ENCODE measurements around the gene SIPA1. TPM values are rescaled to one million over a fixed set of nuclear protein-coding genes. Genes with fewer than 3 reads are reported as not detected.

Gene SIPA1
- total and polyA plus RNA-seq, 9 of the 15 experiments (the other 6 are each of a cell fraction or from before 2014, with no cell fraction given) = 0.25 to 85.8 (median 16.8) TPM

GRCh38 chr11:65604258-65604657 is 33.6 kb upstream of the SIPA1 start (continued):
- TF ChIP-seq CREB5 (CRISPR knock-in tag; IDR thresholded peaks at IDR 0.05) = no peak

- CTCF ChIA-PET (ENCODE audit: low intra/inter-chr PET ratio) = no interaction called here
- no peak overlapping the region for H3K27ac ChIP-seq (ENCODE audit: extremely low read depth, low read depth, low read length)
- H2AFZ ChIP-seq (ENCODE audit: low read depth, low read length) = no peak overlapping the region
- H3K9me3 ChIP-seq (replicated peaks; ENCODE audit: control insufficient read depth, insufficient read depth, low read depth, low read length) = no peaks in the 10 kb centered on the region
- H3K4me2 ChIP-seq (ENCODE audit: insufficient read depth, low read length) = no peak overlapping the region
- no peak overlapping the region for H3K4me3 ChIP-seq
- peak overlapping the region in 1 of 2 experiments; percentile 84; a peak in 2 of 4 replicates for H3K9ac ChIP-seq (ENCODE audit: insufficient read depth in 1 of 2, low read depth in 2 of 2, low read length in 2 of 2)
- WGBS (ENCODE audit: insufficient coverage, low coverage, missing lambda C conversion rate) = 82% methylated on average over 18 of the region's 67 CpGs
- POLR2A ChIA-PET = interaction anchor here (0.6 to 2.9 kb wide), 5 partner anchors 8 to 729 kb away, joined by 3 to 15 read pairs (median 3); partner anchors contain the start of genes PCNX3, RIN1 and SIPA1
- ATAC-seq (peak; percentile 93), DNase-seq (ENCODE audit: extremely low read depth in 1 of 4, low spot score in 3 of 4) (peak; percentile 67 to 88 (median 81)), FAIRE-seq (no peak)
- in situ Hi-C loops (cut with MboI) = no loop called here
- no TSS peak for BruUV-seq (replicated peaks)
- peaks cover 62% of the 10 kb centered on the region; the same call in 2 of the 3 replicates for H3K36me3 ChIP-seq (ENCODE audit: control insufficient read depth, insufficient read depth, low read length)
- H4K20me1 ChIP-seq (replicated peaks; ENCODE audit: control insufficient read depth, insufficient read depth, low read length) = no peaks in the 10 kb centered on the region
- no peaks in the 10 kb centered on the region for H3K27me3 ChIP-seq (ENCODE audit: control insufficient read depth in 2 of 2, insufficient read depth in 2 of 2, low read length in 2 of 2)
- H3K9me1 ChIP-seq (ENCODE audit: control insufficient read depth, insufficient read depth, low read length) = peaks cover 3% of the 10 kb centered on the region
- H3K79me2 ChIP-seq (ENCODE audit: control insufficient read depth, insufficient read depth, low read length) = peaks cover 11% of the 10 kb centered on the region; the same call in 2 of the 3 replicates
- H3K4me1 ChIP-seq (replicated peaks in 1 of 2; ENCODE audit: control insufficient read depth in 2 of 2, insufficient read depth in 2 of 2, low read length in 2 of 2) = peaks cover 9 to 39% of the 10 kb centered on the region in 2 experiments; a peak in 4 of 5 replicates
- intact Hi-C loops (cut with micrococcal nuclease) = no loop called here
- TF ChIP-seq HNRNPL (IDR thresholded peaks at IDR 0.05; ENCODE audit: low read depth, low read length) = 0 out of 2 replicates have a peak, but pooled peaks have one; percentile 16
- no peak for TF ChIP-seq ZKSCAN3 (CRISPR knock-in tag; IDR thresholded peaks at IDR 0.05)
- TF ChIP-seq ARHGAP35 (IDR thresholded peaks at IDR 0.05; ENCODE audit: partially characterized antibody) = no peak
- TF ChIP-seq NR2C2 (CRISPR knock-in tag; IDR thresholded peaks at IDR 0.05) = no peak
- TF ChIP-seq NR2C2 (tag; IDR thresholded peaks at IDR 0.05) = no peak
- TF ChIP-seq, protein P1, sequence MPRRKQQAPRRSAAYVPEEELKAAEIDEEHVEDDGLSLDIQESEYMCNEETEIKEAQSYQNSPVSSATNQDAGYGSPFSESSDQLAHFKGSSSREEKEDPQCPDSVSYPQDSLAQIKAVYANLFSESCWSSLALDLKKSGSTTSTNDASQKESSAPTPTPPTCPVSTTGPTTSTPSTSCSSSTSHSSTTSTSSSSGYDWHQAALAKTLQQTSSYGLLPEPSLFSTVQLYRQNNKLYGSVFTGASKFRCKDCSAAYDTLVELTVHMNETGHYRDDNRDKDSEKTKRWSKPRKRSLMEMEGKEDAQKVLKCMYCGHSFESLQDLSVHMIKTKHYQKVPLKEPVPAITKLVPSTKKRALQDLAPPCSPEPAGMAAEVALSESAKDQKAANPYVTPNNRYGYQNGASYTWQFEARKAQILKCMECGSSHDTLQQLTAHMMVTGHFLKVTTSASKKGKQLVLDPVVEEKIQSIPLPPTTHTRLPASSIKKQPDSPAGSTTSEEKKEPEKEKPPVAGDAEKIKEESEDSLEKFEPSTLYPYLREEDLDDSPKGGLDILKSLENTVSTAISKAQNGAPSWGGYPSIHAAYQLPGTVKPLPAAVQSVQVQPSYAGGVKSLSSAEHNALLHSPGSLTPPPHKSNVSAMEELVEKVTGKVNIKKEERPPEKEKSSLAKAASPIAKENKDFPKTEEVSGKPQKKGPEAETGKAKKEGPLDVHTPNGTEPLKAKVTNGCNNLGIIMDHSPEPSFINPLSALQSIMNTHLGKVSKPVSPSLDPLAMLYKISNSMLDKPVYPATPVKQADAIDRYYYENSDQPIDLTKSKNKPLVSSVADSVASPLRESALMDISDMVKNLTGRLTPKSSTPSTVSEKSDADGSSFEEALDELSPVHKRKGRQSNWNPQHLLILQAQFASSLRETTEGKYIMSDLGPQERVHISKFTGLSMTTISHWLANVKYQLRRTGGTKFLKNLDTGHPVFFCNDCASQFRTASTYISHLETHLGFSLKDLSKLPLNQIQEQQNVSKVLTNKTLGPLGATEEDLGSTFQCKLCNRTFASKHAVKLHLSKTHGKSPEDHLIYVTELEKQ (CRISPR knock-in tag; IDR thresholded peaks at IDR 0.05) = no peak
- TF ChIP-seq NCOA2 (IDR thresholded peaks at IDR 0.05; ENCODE audit: partially characterized antibody in 2 of 2) = no peak
- no peak for TF ChIP-seq ZNF589 (CRISPR knock-in tag; IDR thresholded peaks at IDR 0.05; ENCODE audit: low read depth)
- TF ChIP-seq, protein P2, sequence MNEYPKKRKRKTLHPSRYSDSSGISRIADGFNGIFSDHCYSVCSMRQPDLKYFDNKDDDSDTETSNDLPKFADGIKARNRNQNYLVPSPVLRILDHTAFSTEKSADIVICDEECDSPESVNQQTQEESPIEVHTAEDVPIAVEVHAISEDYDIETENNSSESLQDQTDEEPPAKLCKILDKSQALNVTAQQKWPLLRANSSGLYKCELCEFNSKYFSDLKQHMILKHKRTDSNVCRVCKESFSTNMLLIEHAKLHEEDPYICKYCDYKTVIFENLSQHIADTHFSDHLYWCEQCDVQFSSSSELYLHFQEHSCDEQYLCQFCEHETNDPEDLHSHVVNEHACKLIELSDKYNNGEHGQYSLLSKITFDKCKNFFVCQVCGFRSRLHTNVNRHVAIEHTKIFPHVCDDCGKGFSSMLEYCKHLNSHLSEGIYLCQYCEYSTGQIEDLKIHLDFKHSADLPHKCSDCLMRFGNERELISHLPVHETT (CRISPR knock-in tag; conservative IDR thresholded peaks at IDR 0.05 in 1 of 2, IDR thresholded peaks at IDR 0.05 in 1 of 2) = no peak
- peak; percentile 84 for TF ChIP-seq ZNF384 (IDR thresholded peaks at IDR 0.05; ENCODE audit: low read depth, low read length)
- TF ChIP-seq POLR2G (IDR thresholded peaks at IDR 0.05; ENCODE audit: low read depth, low read length) = peak; percentile 12; the same call in 1 of the 2 replicates
- peak; percentile 36; the same call in 1 of the 2 replicates for TF ChIP-seq EGR1 (conservative IDR thresholded peaks at IDR 0.05)
These were observed 30.9 kb upstream of the SIPA1 start for GRCh38 chr11:65606876-65607613.
